Stimulated activated CD8-positive, alpha-beta memory T cell treated with anti-CD3 and anti-CD28 coated beads, Interleukin-4, amount 100 ng/mL, for 1 hour (primary cell): ENCODE data around the gene LMO4.

Experiments
- DNase-seq, 2 donors: peaks; one replicate each; pipeline ENCODE4 v3.0.0-alpha.2; 2020; ENCODE audit warnings: low read depth in 2 of 2, low spot score in 1 of 2

Gene LMO4, protein sequence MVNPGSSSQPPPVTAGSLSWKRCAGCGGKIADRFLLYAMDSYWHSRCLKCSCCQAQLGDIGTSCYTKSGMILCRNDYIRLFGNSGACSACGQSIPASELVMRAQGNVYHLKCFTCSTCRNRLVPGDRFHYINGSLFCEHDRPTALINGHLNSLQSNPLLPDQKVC

DNA sequence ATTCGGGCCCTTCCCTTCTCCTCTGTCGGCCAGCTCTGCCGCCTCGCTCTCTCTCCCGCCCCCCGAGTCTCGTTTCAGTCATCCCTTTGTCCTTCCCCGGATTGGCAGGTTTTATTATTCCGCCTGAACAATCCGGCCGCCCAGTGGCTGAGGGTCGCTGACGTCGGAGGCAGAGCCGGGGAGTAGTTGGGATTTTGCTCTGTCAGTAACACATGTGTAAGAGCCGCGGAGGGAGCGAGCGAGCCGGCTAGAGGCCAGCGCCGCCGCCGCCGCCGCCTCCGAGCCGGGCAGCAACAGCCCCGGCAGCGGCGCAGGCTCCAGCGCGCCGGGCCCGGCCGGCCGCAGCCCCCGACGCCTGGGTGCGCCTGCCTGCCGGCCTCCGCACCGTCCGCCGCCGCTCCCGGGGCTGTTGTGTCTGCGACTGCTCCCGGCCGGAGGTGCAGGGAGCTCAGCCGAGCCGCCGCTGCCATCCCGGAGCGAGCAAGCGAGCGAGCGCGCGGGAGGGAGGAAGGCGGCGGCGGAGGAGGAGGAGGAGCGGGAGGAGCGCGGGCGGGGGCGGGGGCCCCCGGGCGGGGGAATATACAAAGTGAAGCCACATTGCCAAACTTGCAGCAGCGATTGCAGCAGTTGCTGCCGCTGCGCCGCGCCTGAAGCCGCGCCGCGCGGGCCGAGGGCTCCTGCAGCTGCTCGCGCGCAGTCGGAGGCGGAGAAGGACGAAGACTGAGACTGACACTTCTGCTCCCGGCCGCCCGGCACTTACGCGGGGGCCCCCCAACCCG is at the start of gene LMO4:
LMO4 (plus strand) TSS at position 609 of the 779 bp plus-strand sequence. CDS start 3,136 bp downstream, outside the sequence.
- peak; percentile 55 to 59 for DNase-seq

DNA sequence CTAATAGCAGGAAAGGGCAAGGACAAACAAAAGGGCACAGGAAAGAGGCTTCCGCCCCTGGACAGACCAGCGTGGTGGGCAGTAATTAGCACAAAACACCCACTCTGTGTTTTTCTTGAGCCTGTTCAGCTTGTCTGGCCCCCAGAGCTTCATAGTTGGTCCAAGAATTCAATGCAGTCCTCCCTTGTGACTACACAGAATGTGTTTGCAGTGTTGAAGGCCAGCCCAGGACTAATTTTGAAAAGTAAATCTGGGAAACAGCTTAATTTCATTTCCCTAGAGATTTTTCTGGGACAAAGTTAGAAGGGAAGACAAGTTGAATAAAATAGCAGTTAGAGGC is 49.2 kb upstream of the LMO4 start:
- no peak for DNase-seq

DNA sequence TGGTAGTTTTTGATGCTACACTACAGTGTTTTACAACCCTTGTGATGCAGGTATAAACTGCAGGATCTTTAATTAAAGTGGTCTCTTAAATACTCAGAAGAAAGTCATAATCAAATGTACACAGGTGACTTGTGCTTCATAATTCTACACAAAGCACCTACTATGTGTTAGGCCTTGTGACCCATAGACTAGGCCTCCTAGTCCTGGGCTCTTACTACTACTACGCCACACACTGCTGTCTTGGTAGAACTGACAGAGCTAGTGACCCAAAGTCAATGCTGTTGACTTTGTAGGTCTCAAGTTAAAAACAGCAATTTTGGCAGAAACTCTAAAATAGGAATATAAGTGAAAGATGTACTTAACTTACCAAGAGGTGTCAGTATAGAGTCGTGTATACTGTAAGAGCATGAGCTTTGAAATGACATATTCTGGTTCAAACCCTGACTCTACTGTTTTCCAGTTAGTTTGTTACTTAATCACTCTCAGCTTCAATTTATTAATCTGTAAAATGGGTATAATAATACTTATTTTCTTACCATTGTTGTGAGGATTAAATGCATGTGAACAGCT is 48.6 kb upstream of the LMO4 start:
- no peak for DNase-seq

DNA sequence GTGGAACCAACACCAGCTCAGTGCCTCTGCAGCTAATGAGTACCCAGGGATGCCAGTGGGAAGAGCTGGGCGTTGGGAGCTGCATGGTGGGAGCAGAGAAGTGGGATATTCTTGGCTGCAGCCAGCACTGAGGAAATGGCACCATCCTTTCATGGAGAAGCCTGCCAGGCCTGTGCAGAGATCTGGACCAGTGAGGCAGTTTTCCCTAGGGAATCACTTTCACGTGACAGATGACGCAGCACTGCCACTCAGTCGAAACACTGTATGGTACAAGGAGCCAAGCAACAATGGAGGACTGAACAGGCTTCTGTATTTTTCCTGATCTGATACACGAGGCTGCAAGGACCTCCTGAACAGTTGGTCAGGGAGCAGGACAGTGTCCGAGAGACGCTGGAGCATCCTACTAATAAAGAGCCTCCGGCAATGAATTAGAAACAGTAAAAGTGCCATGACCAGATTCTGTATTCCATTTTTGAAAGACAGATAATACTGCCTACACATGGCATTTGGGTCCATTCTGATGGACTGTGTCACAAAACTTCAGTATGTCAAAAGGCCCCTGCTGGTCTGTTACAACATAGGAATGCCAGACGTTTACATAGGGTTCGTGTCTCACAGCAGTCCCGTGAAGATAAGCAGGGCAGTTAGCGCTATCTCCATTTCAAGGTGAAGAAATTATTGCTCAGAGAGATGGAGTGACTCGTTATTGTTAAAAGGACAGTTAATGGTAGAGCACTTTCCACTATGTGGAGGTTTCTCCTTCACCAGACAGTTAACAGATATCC is 44.0 kb upstream of the LMO4 start:
- no peak for DNase-seq

DNA sequence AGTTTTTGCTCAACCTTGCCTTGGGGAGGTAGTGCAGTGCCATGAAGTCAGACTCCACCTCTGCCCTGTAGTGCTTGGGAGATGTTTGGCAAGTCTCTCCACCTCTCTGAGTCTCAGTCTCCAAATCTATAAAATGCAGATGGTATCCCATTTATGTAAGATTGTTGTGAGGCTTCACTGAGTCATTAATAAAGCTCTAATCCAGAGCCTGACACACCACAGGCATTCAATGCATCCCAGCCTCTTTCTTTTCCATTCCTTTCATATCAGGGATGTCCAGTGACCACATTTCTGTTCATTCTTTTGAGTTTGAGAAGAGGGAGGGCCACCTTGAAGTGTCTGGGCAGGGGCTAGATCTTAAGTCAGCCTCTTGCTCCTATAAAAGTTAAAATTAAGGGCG is 37.6 kb upstream of the LMO4 start:
- DNase-seq = no peak

DNA sequence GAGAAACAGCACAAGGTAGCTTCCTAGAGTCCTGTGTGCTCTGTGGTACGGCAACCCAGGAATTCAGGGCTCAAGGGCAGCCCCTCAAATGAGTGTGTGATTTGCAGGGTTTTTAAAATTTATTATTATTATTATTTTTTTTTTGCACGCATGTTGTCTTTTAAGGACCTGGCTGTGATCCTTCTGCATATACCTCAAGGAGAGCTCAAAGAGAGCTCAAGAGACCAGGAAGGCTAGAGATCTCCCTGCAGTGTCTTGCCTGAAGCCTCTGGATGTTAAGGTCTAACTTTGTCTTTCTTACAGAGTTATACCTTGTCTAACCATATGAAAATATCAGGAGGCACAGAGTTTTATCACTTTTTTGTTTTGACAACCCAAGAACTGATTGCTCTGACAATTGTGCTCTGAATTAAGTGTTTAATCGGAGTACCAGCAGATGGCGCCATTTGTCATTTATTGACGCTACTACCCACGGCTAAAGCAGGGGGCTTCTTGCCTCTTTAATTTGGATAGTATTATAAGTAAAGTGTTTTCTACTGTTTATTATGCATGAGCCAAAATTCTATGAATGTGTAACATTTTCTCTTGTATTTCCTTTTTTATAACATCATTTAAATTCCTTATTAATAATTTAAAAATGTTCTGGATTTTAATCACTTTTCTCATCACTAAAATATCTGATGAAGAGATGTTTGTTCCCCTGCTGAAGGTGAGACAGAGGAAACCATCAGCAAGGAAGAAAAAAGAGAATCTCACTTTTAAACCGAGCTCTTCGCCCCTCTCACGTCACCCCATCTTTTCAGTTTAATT is 35.8 kb upstream of the LMO4 start:
- DNase-seq = peak; percentile 19 to 28

DNA sequence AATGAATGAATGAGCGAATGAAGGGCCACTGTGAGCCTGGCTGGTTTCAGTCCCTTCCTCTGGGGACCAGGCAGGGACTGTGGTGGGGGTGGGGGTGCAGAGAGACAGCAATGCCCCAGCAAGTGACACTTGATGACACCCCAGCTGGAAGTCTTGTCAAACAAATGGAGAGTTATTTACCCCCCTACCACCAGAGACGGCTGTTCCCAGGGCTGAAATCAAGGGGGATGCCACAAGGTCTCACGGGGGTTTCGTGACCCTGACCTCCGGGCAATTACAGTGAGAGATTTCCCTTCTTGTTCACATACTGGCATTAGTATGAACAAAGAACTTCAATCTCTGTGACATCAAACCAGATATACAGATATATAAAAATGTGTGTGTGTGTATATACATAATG is 34.0 kb upstream of the LMO4 start:
- no peak for DNase-seq

DNA sequence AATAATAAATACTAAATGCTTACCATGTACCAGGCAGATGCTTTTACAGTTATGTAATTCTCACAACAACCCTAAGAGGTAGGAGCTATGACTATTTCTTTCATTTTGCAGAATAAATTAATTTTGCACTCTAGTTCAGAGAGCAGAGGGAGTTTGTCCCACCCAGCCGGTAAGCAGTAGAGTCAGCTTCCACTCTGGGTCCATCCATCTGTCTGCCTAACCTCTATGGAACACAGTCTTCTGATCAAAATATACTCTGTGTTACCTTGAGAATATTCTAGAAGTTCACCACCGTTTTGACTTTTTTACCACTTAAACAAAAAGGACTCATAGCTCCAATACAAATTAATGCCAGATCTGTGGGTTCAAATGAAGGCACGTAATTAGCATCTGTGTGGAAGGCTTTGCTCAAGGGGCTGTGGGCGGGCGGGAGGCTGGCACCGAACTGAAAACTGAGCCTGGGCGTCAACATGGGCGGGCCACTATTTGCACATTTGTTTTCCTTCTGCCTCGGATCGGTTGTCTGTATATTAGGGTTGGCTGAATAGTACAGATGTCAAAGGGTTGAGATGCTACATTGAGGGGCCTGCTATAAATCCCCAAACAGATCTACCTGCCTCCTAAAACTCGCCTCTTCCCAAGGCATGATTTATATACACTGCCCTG is 33.1 kb upstream of the LMO4 start:
- no peak for DNase-seq

DNA sequence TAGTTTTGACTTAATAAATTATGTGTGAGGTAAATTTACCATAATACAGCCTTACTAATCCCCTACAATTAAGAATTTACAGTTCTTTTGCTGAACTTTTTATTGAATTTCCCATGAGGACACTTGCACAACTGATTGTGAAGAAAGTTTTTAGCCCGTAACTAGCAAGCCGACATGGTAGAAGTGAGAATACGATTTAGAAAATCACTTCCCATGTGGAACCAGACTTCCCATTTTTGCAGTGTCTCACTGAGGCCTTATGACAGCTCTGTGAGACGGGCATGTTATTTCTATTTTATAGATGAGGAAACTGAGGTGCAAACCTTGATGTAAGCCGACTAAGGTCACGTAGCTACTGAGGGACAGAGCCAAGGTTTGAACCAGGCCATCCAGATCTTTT is 32.5 kb upstream of the LMO4 start:
- DNase-seq = no peak

DNA sequence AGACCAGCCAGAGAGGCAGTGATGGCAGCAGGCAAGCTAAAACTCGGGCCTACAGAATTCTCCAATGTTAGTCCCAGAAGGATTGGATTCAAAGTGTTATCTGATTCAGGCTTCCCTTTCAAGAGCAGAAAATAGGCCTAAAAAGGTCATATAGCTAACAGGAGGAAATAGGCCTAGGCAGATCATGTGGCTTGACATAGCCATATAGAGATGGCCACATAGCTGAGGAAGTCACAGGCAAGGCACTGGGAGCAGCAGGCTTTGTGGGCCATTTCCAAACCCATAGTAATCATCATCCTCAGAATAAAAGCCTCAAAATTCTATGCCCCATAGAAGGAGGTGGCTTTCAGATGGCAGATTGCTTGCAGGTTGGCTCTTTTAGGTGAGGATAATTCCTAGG is 29.0 kb upstream of the LMO4 start:
- DNase-seq = no peak

DNA sequence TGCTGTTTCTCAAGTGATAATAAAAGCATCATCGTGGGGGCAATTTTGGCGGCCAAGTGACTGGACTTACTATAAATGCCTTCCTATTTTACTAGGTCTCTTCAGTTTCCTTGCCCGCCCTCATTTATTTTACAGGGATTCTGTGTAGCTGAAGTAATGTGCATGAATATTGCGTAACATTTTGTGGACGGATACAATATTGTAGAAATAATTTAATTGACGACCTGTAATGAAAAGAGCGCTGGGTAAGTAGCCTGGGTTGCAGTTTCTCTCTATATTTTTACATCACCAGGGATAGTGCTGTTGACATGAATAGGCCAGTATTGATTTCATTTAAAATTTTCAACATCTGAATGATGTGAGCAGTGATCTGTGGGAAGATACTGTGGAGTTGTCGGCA is 28.1 kb upstream of the LMO4 start:
- DNase-seq = no peak

DNA sequence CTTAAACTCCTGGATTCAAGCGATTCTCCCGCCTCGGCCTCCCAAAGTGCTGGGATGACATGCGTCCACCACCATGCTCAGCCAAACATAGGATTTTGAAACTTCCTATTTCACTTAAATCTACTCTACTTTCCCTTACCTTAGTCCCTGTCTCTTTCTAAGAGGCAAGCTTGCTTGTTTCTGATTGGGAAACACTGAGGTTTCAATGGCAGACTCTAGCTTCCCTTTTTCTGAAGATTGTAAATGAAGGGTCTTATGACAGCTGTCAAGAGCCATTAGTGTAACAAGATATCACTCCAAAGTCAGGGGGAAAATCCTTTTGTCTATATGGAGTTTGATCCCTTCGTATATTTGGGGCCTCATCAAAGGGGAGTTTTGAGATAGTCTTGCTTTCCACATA is 23.5 kb upstream of the LMO4 start:
- no peak for DNase-seq

DNA sequence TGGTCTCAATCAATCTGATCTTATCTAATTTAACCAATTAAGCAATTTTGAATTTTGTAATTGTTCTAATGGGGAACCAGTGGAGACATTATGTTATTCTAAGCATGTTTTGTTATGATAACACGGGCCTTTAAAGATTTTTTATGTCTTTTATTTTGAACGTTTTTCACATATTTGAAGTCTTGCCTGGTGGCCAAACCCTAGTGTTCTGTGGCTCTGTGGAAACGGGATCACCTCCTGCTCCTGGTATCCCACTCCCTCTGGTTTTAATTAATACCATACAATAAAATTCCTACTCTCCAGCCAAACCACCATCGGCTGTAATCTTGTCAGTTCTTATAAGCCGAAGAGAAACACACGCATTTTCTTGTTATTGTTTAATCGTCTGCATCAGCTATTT is 22.9 kb upstream of the LMO4 start:
- no peak for DNase-seq

DNA sequence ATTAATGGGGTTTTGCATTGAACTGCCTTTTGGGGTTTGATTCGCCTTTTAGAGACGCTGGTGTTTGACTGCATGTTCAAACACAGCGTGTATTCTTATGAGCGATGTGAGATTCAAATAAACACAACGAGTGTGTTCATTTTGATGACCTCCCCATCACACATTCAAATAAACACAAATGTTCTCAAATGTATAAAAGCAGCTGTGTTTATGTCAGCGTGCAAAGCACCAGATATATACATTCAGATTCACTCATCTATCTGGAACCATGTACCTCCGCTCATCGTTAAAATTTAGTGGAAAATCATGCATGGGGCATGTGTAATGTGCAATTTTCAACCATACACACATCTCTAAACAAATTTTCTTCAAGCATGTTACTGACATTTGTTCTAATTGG is 21.4 kb upstream of the LMO4 start:
- no peak for DNase-seq

DNA sequence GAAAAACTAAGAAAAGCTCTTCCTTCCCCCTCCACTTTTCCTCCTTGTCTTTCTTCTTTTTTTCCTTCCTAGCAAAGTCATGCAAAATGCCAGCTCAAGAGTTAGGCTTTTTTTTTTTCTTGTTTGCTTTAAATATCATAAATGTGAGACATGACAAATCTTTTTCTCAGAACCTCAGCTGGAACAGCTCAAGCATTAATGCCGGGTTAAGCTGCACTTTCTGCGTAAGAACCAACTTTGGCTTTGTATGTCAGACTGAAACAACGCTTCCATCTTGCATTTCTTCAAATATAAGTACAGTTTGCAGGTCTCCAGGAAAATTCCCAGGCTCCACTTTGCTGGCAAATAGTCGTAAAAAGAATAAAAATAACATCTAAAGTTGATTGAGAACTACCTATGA is 20.7 kb upstream of the LMO4 start:
- DNase-seq = no peak

DNA sequence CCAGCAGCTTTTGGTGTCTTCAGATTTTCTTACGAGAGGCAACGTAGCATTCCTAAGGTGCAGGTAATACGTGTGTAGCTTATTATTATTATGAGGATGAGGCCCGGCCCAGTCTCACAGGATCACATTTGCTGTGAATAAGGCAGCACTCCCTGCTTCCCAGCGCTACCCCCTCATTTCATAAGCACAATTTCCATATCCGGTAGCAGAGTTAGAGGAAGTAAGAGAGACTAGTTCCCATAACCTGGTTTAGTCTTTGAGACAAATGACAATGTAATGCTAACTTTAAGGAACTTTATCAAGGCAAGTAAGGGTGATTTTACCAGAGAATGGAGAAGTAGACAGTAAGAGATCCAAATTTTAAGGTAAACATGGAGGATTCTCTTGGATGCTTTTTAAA is 14.6 kb upstream of the LMO4 start:
- no peak for DNase-seq

DNA sequence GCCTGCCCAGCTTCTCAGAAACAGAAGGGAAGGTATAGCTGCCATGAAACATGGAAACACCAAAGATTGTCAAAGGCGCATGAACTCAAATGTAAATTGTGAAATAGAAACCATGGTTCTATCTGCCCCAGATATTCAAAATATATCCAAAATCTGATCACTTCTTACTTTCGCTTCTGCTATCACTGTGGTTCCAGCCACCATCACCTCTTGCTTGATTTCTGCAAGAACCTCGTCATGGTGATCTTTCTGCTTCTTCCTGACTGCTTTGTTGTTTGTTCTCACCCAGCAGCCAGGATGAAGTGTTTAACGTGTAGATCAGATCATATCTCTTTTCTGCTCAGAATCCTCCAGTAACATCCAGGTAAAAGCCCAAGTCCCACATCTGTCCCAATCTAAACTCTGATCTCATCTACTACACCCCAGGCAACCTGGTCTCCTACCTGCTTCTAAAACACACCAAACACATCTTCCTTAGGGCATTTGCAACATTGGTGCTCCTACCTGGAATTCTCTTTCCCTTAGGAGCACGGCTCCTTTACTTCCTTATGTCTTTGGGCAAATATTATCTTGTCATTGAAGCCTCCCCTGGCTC is 10.5 kb upstream of the LMO4 start:
- no peak for DNase-seq

DNA sequence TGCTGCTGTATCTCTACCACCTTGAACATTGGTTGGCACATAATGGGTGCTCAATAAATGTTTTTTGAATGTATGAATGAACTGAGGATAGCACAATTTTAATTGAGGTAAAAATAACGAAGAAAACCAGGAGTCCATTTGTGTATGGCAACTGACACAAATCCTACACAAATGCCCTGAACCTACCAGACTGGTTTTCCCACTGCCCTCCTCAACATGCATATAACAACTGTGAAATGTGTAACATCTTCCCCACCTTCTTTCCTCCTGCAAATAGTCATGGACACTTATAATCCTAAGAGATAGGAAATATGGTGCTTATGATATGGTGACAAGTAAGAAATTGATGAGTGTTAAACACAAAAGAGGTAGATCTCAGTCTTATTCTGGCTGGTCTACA is 9.9 kb upstream of the LMO4 start:
- DNase-seq = no peak

DNA sequence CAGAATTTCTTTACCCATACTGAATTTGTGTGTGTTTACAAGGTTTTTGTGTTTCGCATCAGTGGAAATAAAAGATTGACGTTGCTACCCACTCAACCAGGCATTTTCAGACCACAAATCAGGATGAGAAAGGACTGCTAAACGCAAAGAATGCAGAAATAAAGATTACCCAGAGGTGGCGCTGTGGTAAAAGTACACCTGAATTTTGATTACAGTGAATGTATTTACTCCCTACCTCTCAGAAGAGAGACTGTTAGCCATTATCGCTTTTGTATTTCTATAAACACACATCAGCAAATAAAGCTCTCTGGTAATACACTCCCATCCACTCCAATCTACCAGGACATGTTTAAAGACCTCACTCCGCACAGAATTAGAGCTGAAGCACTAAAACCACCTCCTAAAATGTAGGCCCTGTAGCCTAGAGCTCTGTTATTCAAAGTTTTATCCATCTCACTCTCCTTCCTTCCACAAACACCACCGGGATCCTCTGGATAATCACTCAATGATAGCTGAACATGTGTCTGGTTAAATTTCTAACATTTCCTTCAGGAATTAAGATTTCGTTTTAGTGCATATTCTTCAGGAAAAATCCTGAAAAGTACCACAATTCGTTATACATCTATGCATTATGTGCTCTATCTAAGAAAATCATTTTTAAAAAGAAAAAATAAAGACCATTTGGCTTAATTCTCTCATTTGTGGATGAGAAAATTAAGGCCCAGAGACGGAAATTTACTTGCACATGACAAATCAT is 2.5 kb upstream of the LMO4 start:
- DNase-seq = no peak
